RWPE2 (cell line): ENCODE measurements around the gene MAP3K19.

ENCODE experiments used
- ATAC-seq: fragments of 200-7000 bp; cut with Tn5 transposase; 3 replicates; pipeline ENCODE4 v1.9.1; 2021; ENCODE audit warnings: low read depth
- DNase-seq: peaks from one replicate; pipeline ENCODE4 v3.0.0-alpha.2; 2020; ENCODE audit warnings: low spot score
- H3K27ac ChIP-seq: fragments of 450-650 bp; 2 replicates; pipeline ENCODE4 v1.5.1; 2017; ENCODE audit warnings: mild to moderate bottlenecking; ENCODE audit not compliant: poor library complexity, severe bottlenecking
- H3K27me3 ChIP-seq: fragments of 250-450 bp; sonication (Bioruptor Pico); 2 replicates; pipeline ENCODE4 v1.5.1; 2021; ENCODE audit warnings: mild to moderate bottlenecking, moderate library complexity; ENCODE audit not compliant: insufficient read depth, poor library complexity, severe bottlenecking
- H3K36me3 ChIP-seq: fragments of 250-450 bp; sonication (Bioruptor Pico); 2 replicates; pipeline ENCODE4 v1.5.1; 2020; ENCODE audit warnings: low read depth, mild to moderate bottlenecking, moderate library complexity
- H3K4me1 ChIP-seq: fragments of 250-450 bp; sonication (Bioruptor Pico); 2 replicates; pipeline ENCODE4 v1.5.1; 2021; ENCODE audit warnings: mild to moderate bottlenecking, moderate library complexity; ENCODE audit not compliant: insufficient read depth, poor library complexity, severe bottlenecking
- H3K4me3 ChIP-seq: fragments of 250-450 bp; sonication (Bioruptor Pico); 2 replicates; pipeline ENCODE4 v1.5.1; 2021; ENCODE audit warnings: mild to moderate bottlenecking, moderate library complexity; ENCODE audit not compliant: severe bottlenecking
- H3K9me3 ChIP-seq: fragments of 250-450 bp; sonication (Bioruptor Pico); 2 replicates; pipeline ENCODE4 v1.5.1; 2021; ENCODE audit warnings: mild to moderate bottlenecking, moderate library complexity; ENCODE audit not compliant: severe bottlenecking
- CTCF ChIP-seq: fragments of 450-650 bp; IDR thresholded peaks from one replicate; pipeline ENCODE4 v1.5.1; 2017; ENCODE audit warnings: mild to moderate bottlenecking, moderate library complexity; ENCODE audit not compliant: poor library complexity, severe bottlenecking

MAP3K19 gene

DNA sequence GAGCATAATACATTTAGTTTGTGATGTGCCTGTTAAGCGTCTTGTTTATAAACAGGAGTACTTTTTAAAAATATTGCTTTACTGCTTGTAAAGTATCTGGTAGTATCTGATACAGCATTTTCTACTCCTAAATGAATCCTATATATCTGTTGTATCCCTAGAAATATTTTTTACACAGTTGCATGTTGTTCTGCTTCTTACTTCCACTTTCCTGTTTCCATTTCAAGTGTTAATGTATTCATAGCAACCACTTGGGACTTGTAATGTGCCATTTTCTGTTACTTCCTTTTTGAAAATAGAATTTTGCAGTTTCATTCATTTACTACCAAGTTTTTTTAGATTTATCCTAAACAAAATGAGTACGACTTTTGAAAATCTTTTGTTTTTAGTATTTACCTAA, 103.7 kb downstream of the MAP3K19 start:
- DNase-seq: no peak
- Histone ChIP-seq H3K9me3 (no peaks in the 10 kb centered on the region), H3K36me3 (peaks cover 86% of the 10 kb centered on the region), H3K27ac (no peak overlapping the region), H3K4me3 (no peak overlapping the region), H3K27me3 (no peaks in the 10 kb centered on the region), H3K4me1 (no peaks in the 10 kb centered on the region)
- no peak for TF ChIP-seq CTCF
- no peak for ATAC-seq

DNA sequence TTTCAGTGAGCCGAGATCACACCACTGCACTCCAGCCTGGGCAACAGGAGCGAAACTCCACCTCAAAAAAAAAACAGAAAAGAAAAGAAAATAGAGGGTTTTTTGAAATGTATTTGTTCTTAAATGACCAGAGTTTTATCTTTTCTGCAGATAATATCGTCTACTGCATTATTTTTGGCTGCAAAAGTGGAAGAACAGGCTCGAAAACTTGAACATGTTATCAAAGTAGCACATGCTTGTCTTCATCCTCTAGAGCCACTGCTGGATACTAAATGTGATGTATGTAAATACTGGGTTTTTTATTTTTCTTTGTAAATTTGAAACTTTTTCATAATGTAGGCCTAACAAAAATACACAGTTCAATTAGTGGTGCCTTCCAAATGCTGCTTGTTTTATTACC, 110.6 kb downstream of the MAP3K19 start:
- Histone ChIP-seq H3K27ac (no peak overlapping the region), H3K27me3 (no peaks in the 10 kb centered on the region), H3K9me3 (no peaks in the 10 kb centered on the region), H3K4me3 (no peak overlapping the region), H3K4me1 (peaks cover 12% of the 10 kb centered on the region), H3K36me3 (peaks cover 80% of the 10 kb centered on the region)
- ATAC-seq (no peak), DNase-seq (no peak)
- TF ChIP-seq CTCF: no peak

DNA sequence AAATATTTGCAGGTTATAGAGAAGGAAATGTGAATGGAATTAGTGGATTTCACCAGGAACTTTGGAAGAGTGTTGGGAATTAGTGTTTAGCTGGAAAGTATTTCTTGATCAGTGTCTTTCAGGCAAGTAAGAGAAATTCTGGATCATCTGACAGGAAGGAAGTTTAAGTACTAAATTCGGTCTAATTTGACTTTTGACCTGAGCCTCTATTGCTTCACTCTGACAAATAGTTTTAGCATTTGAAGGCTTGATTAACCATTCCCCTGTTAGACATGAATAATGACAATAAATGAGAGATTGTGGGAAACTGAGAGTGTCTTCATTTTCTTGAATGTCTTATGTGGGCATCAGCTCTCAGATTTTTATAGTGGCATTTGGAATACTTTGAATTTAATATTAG, 112.6 kb downstream of the MAP3K19 start:
- no peak for DNase-seq
- no peaks in the 10 kb centered on the region for H3K27me3 ChIP-seq

GRCh38 chr2:134934150-134934549, 113.1 kb downstream of the MAP3K19 start:
- H3K4me1 ChIP-seq: peaks cover 12% of the 10 kb centered on the region
- H3K36me3 ChIP-seq: peaks cover 55% of the 10 kb centered on the region
- DNase-seq (no peak), ATAC-seq (no peak)
- peak overlapping the region; percentile 17 for H3K27ac ChIP-seq
- H3K27me3 ChIP-seq: no peaks in the 10 kb centered on the region
- no peak overlapping the region for H3K4me3 ChIP-seq
- H3K9me3 ChIP-seq: no peaks in the 10 kb centered on the region
- TF ChIP-seq CTCF: no peak

More for the DNA sequence above, 112.6 kb downstream of the MAP3K19 start:
- Histone ChIP-seq H3K27ac (peak overlapping the region; percentile 17), H3K4me1 (peaks cover 12% of the 10 kb centered on the region), H3K36me3 (peaks cover 60% of the 10 kb centered on the region), H3K4me3 (no peak overlapping the region), H3K9me3 (no peaks in the 10 kb centered on the region)
- no peak; the same call in 2 of the 3 replicates for ATAC-seq
- TF ChIP-seq CTCF: no peak

DNA sequence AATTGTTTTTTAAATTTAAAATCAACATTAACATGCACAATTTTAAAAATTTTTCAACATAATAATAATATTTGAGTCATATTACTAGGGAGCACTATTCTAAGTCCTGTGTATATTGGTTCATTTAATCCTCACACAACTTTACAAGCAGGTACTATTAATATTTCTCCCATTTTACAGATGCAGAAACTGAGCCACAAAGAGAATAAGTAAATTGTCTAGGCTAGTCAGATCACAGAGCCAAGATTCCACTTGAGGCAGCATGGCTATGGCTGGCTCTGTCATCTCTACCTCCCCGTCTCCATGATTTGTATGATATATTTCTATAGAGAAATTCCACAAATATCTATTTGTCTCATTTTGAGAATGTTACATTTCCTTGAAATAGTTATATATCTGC, 113.5 kb downstream of the MAP3K19 start:
- H3K27me3 ChIP-seq: no peaks in the 10 kb centered on the region
- TF ChIP-seq CTCF: no peak
- H3K36me3 ChIP-seq: peaks cover 51% of the 10 kb centered on the region

More for the DNA sequence above, 113.5 kb downstream of the MAP3K19 start:
- peak overlapping the region; percentile 17 for H3K27ac ChIP-seq
- no peak overlapping the region for H3K4me3 ChIP-seq
- H3K4me1 ChIP-seq: peaks cover 12% of the 10 kb centered on the region
- ATAC-seq: no peak
- H3K9me3 ChIP-seq: no peaks in the 10 kb centered on the region
- no peak for DNase-seq
